Subcutaneous adipose tissue (tissue), 4 donors: ENCODE data around the gene FAM3C. TPM values are rescaled to one million over a fixed set of nuclear protein-coding genes. Genes with fewer than 3 reads are reported as not detected.

Experiments
- CTCF ChIP-seq: fragments of 450-650 bp; IDR thresholded peaks from one replicate; pipeline ENCODE4 v1.5.1; 2016; ENCODE audit warnings: low read depth, mild to moderate bottlenecking, control low read depth, antibody characterized with exemption, moderate library complexity
- total RNA-seq, 4 donors: library from RNA; depleted of rRNA; stranded (reverse); fragments of >200 nt; gene quantifications; one replicate each; pipeline ENCODE4 v1.1.0, GENCODE V29; 2016

FAM3C gene
- total RNA-seq, 4 donors from 2014 or later = 29.6 to 54.0 (median 41.1) TPM

- TF ChIP-seq CTCF = no peak
These were observed 65.9 kb downstream of the FAM3C start for GRCh38 chr7:121330053-121330833.

- no peak for TF ChIP-seq CTCF
These were observed 66.7 kb downstream of the FAM3C start for GRCh38 chr7:121329191-121330052.

DNA sequence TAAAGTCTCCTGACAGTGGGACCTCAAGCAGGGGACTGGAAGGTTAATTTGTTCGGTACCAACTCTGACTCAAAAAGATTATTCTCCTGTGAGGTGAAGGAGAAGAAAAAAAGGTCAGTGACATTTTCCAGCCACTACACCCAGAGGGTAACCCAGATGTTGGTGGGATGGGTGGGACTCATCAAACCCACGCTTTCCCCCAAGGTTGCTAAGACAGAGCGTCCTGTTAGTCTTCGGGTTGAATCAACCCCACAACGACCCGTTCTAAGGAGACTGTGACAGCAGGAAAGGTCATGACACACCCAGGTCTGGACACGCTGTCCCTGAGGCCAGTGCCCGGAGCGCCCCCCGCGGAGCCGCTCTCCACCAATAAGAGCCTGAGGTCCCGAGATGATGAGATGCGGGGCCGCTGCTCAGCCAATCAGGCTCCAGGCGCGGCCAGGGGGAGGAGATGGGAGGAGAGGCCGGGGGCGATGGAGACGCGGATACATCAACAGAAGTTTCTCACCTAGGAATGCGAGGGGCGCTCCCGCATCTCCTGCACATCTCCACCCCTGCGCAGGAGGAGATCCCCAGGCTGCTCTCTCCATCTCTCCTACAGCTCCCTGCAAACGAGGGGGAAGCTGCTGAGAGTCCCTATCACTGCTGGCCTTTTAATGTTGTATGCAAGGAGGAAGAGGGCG lies 67.5 kb downstream of the FAM3C start, which contains the start of gene WNT16:
WNT16 (plus strand) TSS at position 493 of the 683 bp plus-strand sequence. CDS start 293 bp downstream, outside the sequence.
- no peak for TF ChIP-seq CTCF

- no peak for TF ChIP-seq CTCF
These were observed 68.4 kb downstream of the FAM3C start for GRCh38 chr7:121327671-121328070.

DNA sequence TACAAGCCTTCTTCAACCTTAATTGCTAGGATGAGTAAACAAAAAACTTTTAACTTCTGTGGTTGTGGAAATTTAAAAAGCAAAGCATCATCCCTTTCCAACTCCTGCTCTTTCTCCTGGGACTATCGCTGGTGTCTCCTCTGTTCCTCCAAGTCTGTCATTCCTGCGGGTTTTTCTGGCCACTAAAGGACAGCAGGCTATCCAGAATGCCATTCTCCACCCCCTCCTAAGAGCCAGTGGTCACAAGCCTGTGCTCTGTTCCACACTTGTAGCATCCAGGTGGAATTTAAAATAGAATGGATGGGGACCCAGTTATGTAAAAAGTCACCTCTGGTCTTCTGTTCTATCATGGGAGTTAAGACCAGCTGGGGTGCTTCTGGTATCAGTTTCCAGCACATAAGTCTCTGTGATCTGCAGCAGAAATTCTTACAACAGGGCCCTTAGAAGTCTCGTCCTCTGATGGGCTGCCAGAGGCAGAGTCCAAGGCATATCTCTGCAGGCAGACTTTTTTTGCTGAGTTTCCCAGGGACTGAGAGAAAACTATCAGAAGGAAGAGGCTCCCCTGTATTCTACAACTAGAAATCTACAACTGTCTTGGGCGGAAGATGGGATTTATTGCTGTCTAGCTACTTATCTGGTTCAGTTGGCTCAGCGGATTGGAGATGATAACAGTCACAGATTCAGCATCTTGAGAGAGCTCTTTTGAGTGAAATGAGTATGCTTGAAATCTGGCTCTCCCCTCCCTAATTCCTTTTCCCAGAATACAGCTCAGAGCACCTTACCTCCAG lies 72.4 kb downstream of the FAM3C start:
- TF ChIP-seq CTCF = no peak

GRCh38 chr7:121322460-121322859 lies 73.6 kb downstream of the FAM3C start:
- TF ChIP-seq CTCF = no peak
